ENCODE measurements around the gene SEMA3B. TPM values are rescaled to one million over a fixed set of nuclear protein-coding genes. Genes with fewer than 3 reads are reported as not detected.

Gene SEMA3B
- total and polyA plus RNA-seq, 9 of the 15 experiments (the other 6 are each of a cell fraction or from before 2014, with no cell fraction given) = 0.03 to 1.8 (median 0.55) TPM; not detected in 1

- Histone ChIP-seq H3K79me2 (ENCODE audit: control insufficient read depth, insufficient read depth, low read length) (no peaks in the 10 kb centered on the region), H3K9ac (ENCODE audit: insufficient read depth in 1 of 2, low read depth in 2 of 2, low read length in 2 of 2) (no peak overlapping the region), H3K4me1 (replicated peaks in 1 of 2; ENCODE audit: control insufficient read depth in 2 of 2, insufficient read depth in 2 of 2, low read length in 2 of 2) (peaks cover 0 to 6% of the 10 kb centered on the region in 2 experiments; a peak in 3 of 5 replicates), H3K27me3 (ENCODE audit: control insufficient read depth in 2 of 2, insufficient read depth in 2 of 2, low read length in 2 of 2) (peaks cover 3 to 19% of the 10 kb centered on the region in 2 experiments; a peak in 2 of 5 replicates), H3K36me3 (ENCODE audit: control insufficient read depth, insufficient read depth, low read length) (no peaks in the 10 kb centered on the region), H3K9me1 (ENCODE audit: control insufficient read depth, insufficient read depth, low read length) (no peaks in the 10 kb centered on the region), H3K27ac (ENCODE audit: extremely low read depth, low read depth, low read length) (no peak overlapping the region), H4K20me1 (replicated peaks; ENCODE audit: control insufficient read depth, insufficient read depth, low read length) (no peaks in the 10 kb centered on the region), H2AFZ (ENCODE audit: low read depth, low read length) (no peak overlapping the region), H3K9me3 (replicated peaks; ENCODE audit: control insufficient read depth, insufficient read depth, low read depth, low read length) (no peaks in the 10 kb centered on the region), H3K4me2 (ENCODE audit: insufficient read depth, low read length) (no peak overlapping the region), H3K4me3 (no peak overlapping the region)
- TF ChIP-seq HNRNPH1 (optimal IDR thresholded peaks at IDR 0.05; ENCODE audit: low read depth, low read length) (no peak), MIER1 (IDR thresholded peaks at IDR 0.05; ENCODE audit: low read depth) (no peak), FOXO4 (CRISPR knock-in tag; IDR thresholded peaks at IDR 0.05) (no peak), TEAD1 (CRISPR knock-in tag; IDR thresholded peaks at IDR 0.05) (no peak), HNRNPL (IDR thresholded peaks at IDR 0.05; ENCODE audit: low read depth, low read length) (no peak), JUNB (CRISPR knock-in tag; conservative IDR thresholded peaks at IDR 0.05) (no peak), CREB1 (IDR thresholded peaks at IDR 0.05) (no peak), CREB1 (CRISPR knock-in tag; IDR thresholded peaks at IDR 0.05) (no peak), KDM2B (CRISPR knock-in tag; IDR thresholded peaks at IDR 0.05) (no peak), THRAP3 (IDR thresholded peaks at IDR 0.05; ENCODE audit: borderline replicate concordance) (no peak), ZFX (CRISPR knock-in tag; IDR thresholded peaks at IDR 0.05) (no peak), SRF (CRISPR knock-in tag; IDR thresholded peaks at IDR 0.05) (no peak), GTF2A2 (tag; IDR thresholded peaks at IDR 0.05) (no peak), SREBF1 (IDR thresholded peaks at IDR 0.05; ENCODE audit: borderline replicate concordance, low read depth, low read length) (no peak)
- intact Hi-C loops (cut with micrococcal nuclease) = no loop called here
- BruUV-seq (replicated peaks) = no TSS peak
- in situ Hi-C loops (cut with MboI) = no loop called here
- POLR2A ChIA-PET = interaction anchor here (0.7 to 0.9 kb wide), 2 partner anchors 11 to 71 kb away, joined by 3 read pairs; partner anchors contain the start of gene IFRD2
- DNase-seq (ENCODE audit: extremely low read depth in 1 of 4, low spot score in 3 of 4) (no peak), FAIRE-seq (no peak), ATAC-seq (no peak)
- CTCF ChIA-PET (ENCODE audit: low intra/inter-chr PET ratio) = no interaction called here
- no CpG with 5 or more reads among the region's 4 CpGs for WGBS (ENCODE audit: insufficient coverage, low coverage, missing lambda C conversion rate)
Observed at GRCh38 chr3:50221051-50221410, 47.9 kb upstream of the SEMA3B start.
